ENCODE results near the gene ZNF236. TPM values are rescaled to one million over a fixed set of nuclear protein-coding genes. Genes with fewer than 3 reads are reported as not detected.

ZNF236 gene
- total RNA-seq, 1 donor from 2014 or later: 19.4 TPM

GRCh38 chr18:76897257-76897656, 74.9 kb downstream of the ZNF236 start:
- Mint-ChIP-seq H3K4me1 (ENCODE audit: unreplicated experiment) (no peaks in the 10 kb centered on the region), H3K27ac (ENCODE audit: unreplicated experiment) (no peak overlapping the region), H3K4me3 (ENCODE audit: unreplicated experiment) (no peak overlapping the region), H3K27me3 (ENCODE audit: unreplicated experiment) (no peaks in the 10 kb centered on the region), H3K9me3 (ENCODE audit: unreplicated experiment) (no peaks in the 10 kb centered on the region), H3K36me3 (ENCODE audit: low read depth, unreplicated experiment) (peaks cover 39% of the 10 kb centered on the region)
- DNase-seq (ENCODE audit: low spot score): no peak
- TF ChIP-seq CTCF (IDR thresholded peaks at IDR 0.05; ENCODE audit: unreplicated experiment): no peak

GRCh38 chr18:76903386-76903785, 81.0 kb downstream of the ZNF236 start:
- no peak for TF ChIP-seq CTCF (IDR thresholded peaks at IDR 0.05; ENCODE audit: unreplicated experiment)
- Mint-ChIP-seq H3K4me1 (ENCODE audit: unreplicated experiment) (no peaks in the 10 kb centered on the region), H3K36me3 (ENCODE audit: low read depth, unreplicated experiment) (peaks cover 23% of the 10 kb centered on the region), H3K27me3 (ENCODE audit: unreplicated experiment) (peaks cover 1% of the 10 kb centered on the region), H3K9me3 (ENCODE audit: unreplicated experiment) (no peaks in the 10 kb centered on the region), H3K27ac (ENCODE audit: unreplicated experiment) (peak overlapping the region; percentile 44), H3K4me3 (ENCODE audit: unreplicated experiment) (no peak overlapping the region)
- DNase-seq (ENCODE audit: low spot score): no peak

- no peak overlapping the region for H3K27ac Mint-ChIP-seq (ENCODE audit: unreplicated experiment)
- H3K9me3 Mint-ChIP-seq (ENCODE audit: unreplicated experiment): no peaks in the 10 kb centered on the region
- no peak overlapping the region for H3K4me3 Mint-ChIP-seq (ENCODE audit: unreplicated experiment)
- peaks cover 1% of the 10 kb centered on the region for H3K27me3 Mint-ChIP-seq (ENCODE audit: unreplicated experiment)
- DNase-seq (ENCODE audit: low spot score): no peak
- TF ChIP-seq CTCF (IDR thresholded peaks at IDR 0.05; ENCODE audit: unreplicated experiment): no peak
- H3K4me1 Mint-ChIP-seq (ENCODE audit: unreplicated experiment): no peaks in the 10 kb centered on the region
- peaks cover 13% of the 10 kb centered on the region for H3K36me3 Mint-ChIP-seq (ENCODE audit: low read depth, unreplicated experiment)
Measured at GRCh38 chr18:76905821-76906220, 83.5 kb downstream of the ZNF236 start.

GRCh38 chr18:76908277-76908676, 85.9 kb downstream of the ZNF236 start:
- Mint-ChIP-seq H3K27ac (ENCODE audit: unreplicated experiment) (no peak overlapping the region), H3K4me1 (ENCODE audit: unreplicated experiment) (no peaks in the 10 kb centered on the region), H3K36me3 (ENCODE audit: low read depth, unreplicated experiment) (peaks cover 16% of the 10 kb centered on the region), H3K9me3 (ENCODE audit: unreplicated experiment) (no peaks in the 10 kb centered on the region), H3K27me3 (ENCODE audit: unreplicated experiment) (no peaks in the 10 kb centered on the region), H3K4me3 (ENCODE audit: unreplicated experiment) (no peak overlapping the region)
- no peak for TF ChIP-seq CTCF (IDR thresholded peaks at IDR 0.05; ENCODE audit: unreplicated experiment)
- DNase-seq (ENCODE audit: low spot score): no peak

- Mint-ChIP-seq H3K4me1 (ENCODE audit: unreplicated experiment) (no peaks in the 10 kb centered on the region), H3K4me3 (ENCODE audit: unreplicated experiment) (no peak overlapping the region), H3K27me3 (ENCODE audit: unreplicated experiment) (no peaks in the 10 kb centered on the region), H3K9me3 (ENCODE audit: unreplicated experiment) (no peaks in the 10 kb centered on the region), H3K36me3 (ENCODE audit: low read depth, unreplicated experiment) (peaks cover 16% of the 10 kb centered on the region), H3K27ac (ENCODE audit: unreplicated experiment) (no peak overlapping the region)
- DNase-seq (ENCODE audit: low spot score): no peak
- no peak for TF ChIP-seq CTCF (IDR thresholded peaks at IDR 0.05; ENCODE audit: unreplicated experiment)
Measured at GRCh38 chr18:76909439-76909838, 87.1 kb downstream of the ZNF236 start.

Data from endothelial cell (in vitro differentiated cells).